GM23338 (cell line): ENCODE data around the gene FBXW8. TPM values are rescaled to one million over a fixed set of nuclear protein-coding genes. Genes with fewer than 3 reads are reported as not detected.

Source experiments
- ATAC-seq: fragments of 200-7000 bp; cut with Tn5 transposase; 3 replicates; pipeline ENCODE4 v1.9.1; 2020
- DNase-seq: peaks from one replicate; pipeline ENCODE4 v3.0.0-alpha.2; 2015; ENCODE audit warnings: low spot score
- H2AFZ ChIP-seq: fragments of 200-600 bp; sonication (generic); 2 replicates; pipeline ENCODE4 v1.8.0; 2016; ENCODE audit warnings: antibody characterized with exemption, mild to moderate bottlenecking, moderate library complexity
- H3F3A ChIP-seq: fragments of 200-600 bp; sonication (generic); replicated peaks from 2 replicates; pipeline ENCODE4 v1.8.0; 2017; ENCODE audit warnings: antibody characterized with exemption, mixed run types, low read depth
- H3K27ac ChIP-seq: fragments of 200-600 bp; sonication (generic); 2 replicates; pipeline ENCODE4 v1.6.1; 2016; ENCODE audit warnings: low read depth
- H3K27me3 ChIP-seq: fragments of 200-600 bp; sonication (generic); 2 replicates; pipeline ENCODE4 v1.8.0; 2016; ENCODE audit warnings: mild to moderate bottlenecking, mixed run types, moderate library complexity; ENCODE audit not compliant: insufficient read depth
- H3K36me3 ChIP-seq: fragments of 200-600 bp; sonication (generic); 2 replicates; pipeline ENCODE4 v1.8.0; 2016; ENCODE audit warnings: mild to moderate bottlenecking; ENCODE audit not compliant: insufficient read depth
- H3K4me1 ChIP-seq: fragments of 200-600 bp; sonication (generic); 2 replicates; pipeline ENCODE4 v1.8.0; 2016; ENCODE audit warnings: mild to moderate bottlenecking, moderate library complexity; ENCODE audit not compliant: insufficient read depth
- H3K4me2 ChIP-seq: fragments of 200-600 bp; sonication (generic); 2 replicates; pipeline ENCODE4 v1.7.1; 2017; ENCODE audit warnings: mixed run types
- H3K4me3 ChIP-seq: fragments of 200-600 bp; sonication (generic); 2 replicates; pipeline ENCODE4 v1.6.1; 2016; ENCODE audit warnings: mixed run types
- H3K79me2 ChIP-seq: fragments of 200-600 bp; sonication (generic); replicated peaks from 2 replicates; pipeline ENCODE4 v1.8.0; 2017; ENCODE audit warnings: mild to moderate bottlenecking; ENCODE audit not compliant: insufficient read depth
- H3K9me2 ChIP-seq: fragments of 200-600 bp; sonication (generic); 2 replicates; pipeline ENCODE4 v1.8.0; 2017; ENCODE audit not compliant: insufficient read depth
- H4K20me1 ChIP-seq: fragments of 200-600 bp; sonication (generic); replicated peaks from 2 replicates; pipeline ENCODE4 v1.8.0; 2017; ENCODE audit warnings: mild to moderate bottlenecking; ENCODE audit not compliant: insufficient read depth
- H3K27ac Mint-ChIP-seq: 2 replicates; pipeline ENCODE4 v1.8.0; 2020; ENCODE audit warnings: inconsistent platforms, mild to moderate bottlenecking, moderate library complexity, mixed read lengths
- H3K27me3 Mint-ChIP-seq: 3 replicates; pipeline ENCODE4 v1.8.0; 2022; ENCODE audit warnings: low read depth, mild to moderate bottlenecking, moderate library complexity, mixed read lengths, inconsistent platforms; ENCODE audit not compliant: insufficient read depth, poor library complexity
- H3K36me3 Mint-ChIP-seq: 3 replicates; pipeline ENCODE4 v1.8.0; 2021; ENCODE audit warnings: low read depth, mild to moderate bottlenecking, inconsistent platforms, moderate library complexity, mixed read lengths
- H3K4me1 Mint-ChIP-seq: 3 replicates; pipeline ENCODE4 v1.8.0; 2020; ENCODE audit warnings: mild to moderate bottlenecking, inconsistent platforms, mixed read lengths
- H3K4me3 Mint-ChIP-seq: 3 replicates; pipeline ENCODE4 v1.8.0; 2021; ENCODE audit warnings: moderate library complexity, mild to moderate bottlenecking, inconsistent platforms, mixed read lengths
- H3K9me3 Mint-ChIP-seq: 3 replicates; pipeline ENCODE4 v1.8.0; 2020; ENCODE audit warnings: moderate library complexity, mild to moderate bottlenecking, inconsistent platforms, mixed read lengths
- CREB1 ChIP-seq: fragments of 250-450 bp; sonication (Bioruptor Pico); IDR thresholded peaks from 2 replicates; pipeline ENCODE4 v1.5.0; 2020; ENCODE audit warnings: low read depth, mild to moderate bottlenecking, moderate library complexity
- NANOG ChIP-seq: IDR thresholded peaks from 2 replicates; pipeline ENCODE4 v1.6.1; 2016; ENCODE audit warnings: antibody characterized with exemption, borderline replicate concordance
- POLR2AphosphoS5 ChIP-seq: IDR thresholded peaks from 2 replicates; pipeline ENCODE4 v1.6.1; 2016; ENCODE audit warnings: antibody characterized with exemption, low read depth
- ZNF114 ChIP-seq: fragments of 250-450 bp; sonication (Bioruptor Pico); IDR thresholded peaks from 2 replicates; pipeline ENCODE4 v1.5.0; 2020; ENCODE audit warnings: mild to moderate bottlenecking, moderate library complexity
- polyA plus RNA-seq: library from polyadenylated mRNA; unstranded; fragments of >200 nt; fragmentation: Nextera tagmentation; extraction: Ambion mirVana; gene quantifications from 2 replicates; pipeline ENCODE4 v1.2.1, GENCODE V29; 2016
- total RNA-seq: library from RNA; depleted of rRNA; stranded (reverse); fragments of >200 nt; shearing (Covaris generic); gene quantifications from 2 replicates; pipeline ENCODE4 v1.2.3, GENCODE V29; 2014
- TF ChIP-seq, protein P1 (sequence below): IDR thresholded peaks from 2 replicates; pipeline ENCODE4 v1.6.1; 2016; ENCODE audit warnings: antibody characterized with exemption
- TF ChIP-seq, protein P2 (sequence below), 2 experiments: fragments of 200-600 bp in 1 of 2; sonication (generic) in 1 of 2; conservative IDR thresholded peaks; 2 replicates each; pipeline versions ENCODE4 v1.5.1 to v1.6.1; 2016 to 2017; ENCODE audit warnings: antibody characterized with exemption in 2 of 2, low read depth in 2 of 2, mild to moderate bottlenecking in 2 of 2, moderate library complexity in 1 of 2
- TF ChIP-seq, protein P3 (sequence below): IDR thresholded peaks from one replicate; pipeline ENCODE4 v1.6.1; 2018; ENCODE audit warnings: antibody characterized with exemption; ENCODE audit not compliant: unreplicated experiment
- TF ChIP-seq, protein P4 (sequence below): fragments of 250-450 bp; sonication (Bioruptor Pico); IDR thresholded peaks from 2 replicates; pipeline ENCODE4 v1.5.0; 2020; ENCODE audit warnings: mild to moderate bottlenecking, moderate library complexity

Gene FBXW8
- total and polyA plus RNA-seq, 2 experiments from 2014 or later = 4.6 to 13.9 TPM

DNA sequence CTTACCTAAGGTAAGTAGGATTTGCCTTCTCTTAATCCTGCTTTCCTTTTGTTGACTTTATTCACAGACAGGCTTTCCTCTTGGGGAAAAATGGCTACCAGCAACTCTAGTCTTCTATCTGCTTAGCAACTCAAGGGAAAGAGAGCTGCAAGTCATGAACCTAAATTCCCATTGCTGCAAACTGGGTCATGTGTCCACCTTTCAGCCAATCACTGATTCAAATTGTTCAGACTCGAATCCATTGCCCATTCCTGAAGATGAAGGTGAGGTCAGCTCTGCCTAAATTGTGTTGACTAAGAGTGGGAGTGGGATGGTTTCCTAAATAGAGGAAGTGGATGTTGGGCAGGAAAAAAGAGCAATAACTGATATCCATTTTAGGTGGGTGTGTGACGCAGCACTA, 7.7 kb downstream of the FBXW8 start (continued):
- TF ChIP-seq, protein P1, sequence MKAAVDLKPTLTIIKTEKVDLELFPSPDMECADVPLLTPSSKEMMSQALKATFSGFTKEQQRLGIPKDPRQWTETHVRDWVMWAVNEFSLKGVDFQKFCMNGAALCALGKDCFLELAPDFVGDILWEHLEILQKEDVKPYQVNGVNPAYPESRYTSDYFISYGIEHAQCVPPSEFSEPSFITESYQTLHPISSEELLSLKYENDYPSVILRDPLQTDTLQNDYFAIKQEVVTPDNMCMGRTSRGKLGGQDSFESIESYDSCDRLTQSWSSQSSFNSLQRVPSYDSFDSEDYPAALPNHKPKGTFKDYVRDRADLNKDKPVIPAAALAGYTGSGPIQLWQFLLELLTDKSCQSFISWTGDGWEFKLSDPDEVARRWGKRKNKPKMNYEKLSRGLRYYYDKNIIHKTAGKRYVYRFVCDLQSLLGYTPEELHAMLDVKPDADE = no peak
- TF ChIP-seq, protein P2, sequence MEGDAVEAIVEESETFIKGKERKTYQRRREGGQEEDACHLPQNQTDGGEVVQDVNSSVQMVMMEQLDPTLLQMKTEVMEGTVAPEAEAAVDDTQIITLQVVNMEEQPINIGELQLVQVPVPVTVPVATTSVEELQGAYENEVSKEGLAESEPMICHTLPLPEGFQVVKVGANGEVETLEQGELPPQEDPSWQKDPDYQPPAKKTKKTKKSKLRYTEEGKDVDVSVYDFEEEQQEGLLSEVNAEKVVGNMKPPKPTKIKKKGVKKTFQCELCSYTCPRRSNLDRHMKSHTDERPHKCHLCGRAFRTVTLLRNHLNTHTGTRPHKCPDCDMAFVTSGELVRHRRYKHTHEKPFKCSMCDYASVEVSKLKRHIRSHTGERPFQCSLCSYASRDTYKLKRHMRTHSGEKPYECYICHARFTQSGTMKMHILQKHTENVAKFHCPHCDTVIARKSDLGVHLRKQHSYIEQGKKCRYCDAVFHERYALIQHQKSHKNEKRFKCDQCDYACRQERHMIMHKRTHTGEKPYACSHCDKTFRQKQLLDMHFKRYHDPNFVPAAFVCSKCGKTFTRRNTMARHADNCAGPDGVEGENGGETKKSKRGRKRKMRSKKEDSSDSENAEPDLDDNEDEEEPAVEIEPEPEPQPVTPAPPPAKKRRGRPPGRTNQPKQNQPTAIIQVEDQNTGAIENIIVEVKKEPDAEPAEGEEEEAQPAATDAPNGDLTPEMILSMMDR (conservative IDR thresholded peaks at IDR 0.05; ENCODE audit: low read depth in 2 of 2) = no peak
- TF ChIP-seq, protein P3, sequence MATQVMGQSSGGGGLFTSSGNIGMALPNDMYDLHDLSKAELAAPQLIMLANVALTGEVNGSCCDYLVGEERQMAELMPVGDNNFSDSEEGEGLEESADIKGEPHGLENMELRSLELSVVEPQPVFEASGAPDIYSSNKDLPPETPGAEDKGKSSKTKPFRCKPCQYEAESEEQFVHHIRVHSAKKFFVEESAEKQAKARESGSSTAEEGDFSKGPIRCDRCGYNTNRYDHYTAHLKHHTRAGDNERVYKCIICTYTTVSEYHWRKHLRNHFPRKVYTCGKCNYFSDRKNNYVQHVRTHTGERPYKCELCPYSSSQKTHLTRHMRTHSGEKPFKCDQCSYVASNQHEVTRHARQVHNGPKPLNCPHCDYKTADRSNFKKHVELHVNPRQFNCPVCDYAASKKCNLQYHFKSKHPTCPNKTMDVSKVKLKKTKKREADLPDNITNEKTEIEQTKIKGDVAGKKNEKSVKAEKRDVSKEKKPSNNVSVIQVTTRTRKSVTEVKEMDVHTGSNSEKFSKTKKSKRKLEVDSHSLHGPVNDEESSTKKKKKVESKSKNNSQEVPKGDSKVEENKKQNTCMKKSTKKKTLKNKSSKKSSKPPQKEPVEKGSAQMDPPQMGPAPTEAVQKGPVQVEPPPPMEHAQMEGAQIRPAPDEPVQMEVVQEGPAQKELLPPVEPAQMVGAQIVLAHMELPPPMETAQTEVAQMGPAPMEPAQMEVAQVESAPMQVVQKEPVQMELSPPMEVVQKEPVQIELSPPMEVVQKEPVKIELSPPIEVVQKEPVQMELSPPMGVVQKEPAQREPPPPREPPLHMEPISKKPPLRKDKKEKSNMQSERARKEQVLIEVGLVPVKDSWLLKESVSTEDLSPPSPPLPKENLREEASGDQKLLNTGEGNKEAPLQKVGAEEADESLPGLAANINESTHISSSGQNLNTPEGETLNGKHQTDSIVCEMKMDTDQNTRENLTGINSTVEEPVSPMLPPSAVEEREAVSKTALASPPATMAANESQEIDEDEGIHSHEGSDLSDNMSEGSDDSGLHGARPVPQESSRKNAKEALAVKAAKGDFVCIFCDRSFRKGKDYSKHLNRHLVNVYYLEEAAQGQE = no peak

DNA sequence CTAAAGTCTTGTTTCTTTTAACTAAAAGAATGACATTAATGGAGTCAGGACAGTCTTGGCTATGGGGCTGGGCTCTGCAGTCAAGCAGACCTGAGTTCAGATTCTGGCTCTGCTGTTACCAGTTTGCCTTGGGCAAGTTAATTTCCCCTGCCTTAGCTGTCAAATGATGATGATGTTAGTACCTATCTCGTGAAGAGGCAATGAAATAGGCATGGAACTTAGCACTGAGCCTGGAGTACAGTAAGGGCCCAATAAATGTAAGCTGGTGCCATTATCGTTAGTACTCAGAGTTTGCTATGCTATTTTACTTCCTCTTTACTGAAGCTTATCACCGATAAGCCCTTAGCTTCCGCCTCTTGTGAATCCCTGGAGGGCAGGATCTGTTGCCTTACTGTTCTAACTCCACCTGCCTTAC, 8.5 kb downstream of the FBXW8 start:
- Histone ChIP-seq H3K4me3 (no peak overlapping the region), H3K79me2 (peaks cover 10% of the 10 kb centered on the region), H4K20me1 (peaks cover 3% of the 10 kb centered on the region; the same call in 1 of the 2 replicates), H3K36me3 (no peaks in the 10 kb centered on the region), H3K9me2 (no peaks in the 10 kb centered on the region), H3K4me2 (no peak overlapping the region), H2AFZ (no peak overlapping the region), H3F3A (0 out of 2 replicates have a peak, but pooled peaks cover 4% of the 10 kb centered on the region), H3K27me3 (no peaks in the 10 kb centered on the region), H3K27ac (peak overlapping the region; percentile 20; the same call in 1 of the 2 replicates), H3K4me1 (peaks cover 6% of the 10 kb centered on the region; the same call in 1 of the 2 replicates)
- H3K27me3 Mint-ChIP-seq = no peaks in the 10 kb centered on the region
- H3K9me3 Mint-ChIP-seq = no peaks in the 10 kb centered on the region
- peaks cover 23% of the 10 kb centered on the region for H3K4me1 Mint-ChIP-seq
- H3K36me3 Mint-ChIP-seq = peaks cover 14% of the 10 kb centered on the region; the same call in 2 of the 3 replicates
- H3K4me3 Mint-ChIP-seq = no peak overlapping the region
- ATAC-seq (no peak), DNase-seq (no peak)
- no peak overlapping the region for H3K27ac Mint-ChIP-seq
- no peak for TF ChIP-seq CREB1
- TF ChIP-seq, protein P4, sequence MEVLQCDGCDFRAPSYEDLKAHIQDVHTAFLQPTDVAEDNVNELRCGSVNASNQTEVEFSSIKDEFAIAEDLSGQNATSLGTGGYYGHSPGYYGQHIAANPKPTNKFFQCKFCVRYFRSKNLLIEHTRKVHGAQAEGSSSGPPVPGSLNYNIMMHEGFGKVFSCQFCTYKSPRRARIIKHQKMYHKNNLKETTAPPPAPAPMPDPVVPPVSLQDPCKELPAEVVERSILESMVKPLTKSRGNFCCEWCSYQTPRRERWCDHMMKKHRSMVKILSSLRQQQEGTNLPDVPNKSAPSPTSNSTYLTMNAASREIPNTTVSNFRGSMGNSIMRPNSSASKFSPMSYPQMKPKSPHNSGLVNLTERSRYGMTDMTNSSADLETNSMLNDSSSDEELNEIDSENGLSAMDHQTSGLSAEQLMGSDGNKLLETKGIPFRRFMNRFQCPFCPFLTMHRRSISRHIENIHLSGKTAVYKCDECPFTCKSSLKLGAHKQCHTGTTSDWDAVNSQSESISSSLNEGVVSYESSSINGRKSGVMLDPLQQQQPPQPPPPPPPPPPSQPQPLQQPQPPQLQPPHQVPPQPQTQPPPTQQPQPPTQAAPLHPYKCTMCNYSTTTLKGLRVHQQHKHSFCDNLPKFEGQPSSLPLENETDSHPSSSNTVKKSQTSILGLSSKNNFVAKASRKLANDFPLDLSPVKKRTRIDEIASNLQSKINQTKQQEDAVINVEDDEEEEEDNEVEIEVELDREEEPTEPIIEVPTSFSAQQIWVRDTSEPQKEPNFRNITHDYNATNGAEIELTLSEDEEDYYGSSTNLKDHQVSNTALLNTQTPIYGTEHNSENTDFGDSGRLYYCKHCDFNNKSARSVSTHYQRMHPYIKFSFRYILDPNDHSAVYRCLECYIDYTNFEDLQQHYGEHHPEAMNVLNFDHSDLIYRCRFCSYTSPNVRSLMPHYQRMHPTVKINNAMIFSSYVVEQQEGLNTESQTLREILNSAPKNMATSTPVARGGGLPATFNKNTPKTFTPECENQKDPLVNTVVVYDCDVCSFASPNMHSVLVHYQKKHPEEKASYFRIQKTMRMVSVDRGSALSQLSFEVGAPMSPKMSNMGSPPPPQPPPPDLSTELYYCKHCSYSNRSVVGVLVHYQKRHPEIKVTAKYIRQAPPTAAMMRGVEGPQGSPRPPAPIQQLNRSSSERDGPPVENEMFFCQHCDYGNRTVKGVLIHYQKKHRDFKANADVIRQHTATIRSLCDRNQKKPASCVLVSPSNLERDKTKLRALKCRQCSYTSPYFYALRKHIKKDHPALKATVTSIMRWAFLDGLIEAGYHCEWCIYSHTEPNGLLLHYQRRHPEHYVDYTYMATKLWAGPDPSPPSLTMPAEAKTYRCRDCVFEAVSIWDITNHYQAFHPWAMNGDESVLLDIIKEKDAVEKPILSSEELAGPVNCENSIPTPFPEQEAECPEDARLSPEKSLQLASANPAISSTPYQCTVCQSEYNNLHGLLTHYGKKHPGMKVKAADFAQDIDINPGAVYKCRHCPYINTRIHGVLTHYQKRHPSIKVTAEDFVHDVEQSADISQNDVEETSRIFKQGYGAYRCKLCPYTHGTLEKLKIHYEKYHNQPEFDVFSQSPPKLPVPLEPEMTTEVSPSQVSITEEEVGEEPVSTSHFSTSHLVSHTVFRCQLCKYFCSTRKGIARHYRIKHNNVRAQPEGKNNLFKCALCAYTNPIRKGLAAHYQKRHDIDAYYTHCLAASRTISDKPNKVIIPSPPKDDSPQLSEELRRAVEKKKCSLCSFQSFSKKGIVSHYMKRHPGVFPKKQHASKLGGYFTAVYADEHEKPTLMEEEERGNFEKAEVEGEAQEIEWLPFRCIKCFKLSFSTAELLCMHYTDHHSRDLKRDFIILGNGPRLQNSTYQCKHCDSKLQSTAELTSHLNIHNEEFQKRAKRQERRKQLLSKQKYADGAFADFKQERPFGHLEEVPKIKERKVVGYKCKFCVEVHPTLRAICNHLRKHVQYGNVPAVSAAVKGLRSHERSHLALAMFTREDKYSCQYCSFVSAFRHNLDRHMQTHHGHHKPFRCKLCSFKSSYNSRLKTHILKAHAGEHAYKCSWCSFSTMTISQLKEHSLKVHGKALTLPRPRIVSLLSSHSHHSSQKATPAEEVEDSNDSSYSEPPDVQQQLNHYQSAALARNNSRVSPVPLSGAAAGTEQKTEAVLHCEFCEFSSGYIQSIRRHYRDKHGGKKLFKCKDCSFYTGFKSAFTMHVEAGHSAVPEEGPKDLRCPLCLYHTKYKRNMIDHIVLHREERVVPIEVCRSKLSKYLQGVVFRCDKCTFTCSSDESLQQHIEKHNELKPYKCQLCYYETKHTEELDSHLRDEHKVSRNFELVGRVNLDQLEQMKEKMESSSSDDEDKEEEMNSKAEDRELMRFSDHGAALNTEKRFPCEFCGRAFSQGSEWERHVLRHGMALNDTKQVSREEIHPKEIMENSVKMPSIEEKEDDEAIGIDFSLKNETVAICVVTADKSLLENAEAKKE (CRISPR knock-in tag) = no peak
- TF ChIP-seq POLR2AphosphoS5 = no peak
- TF ChIP-seq, protein P1 = no peak
- no peak for TF ChIP-seq NANOG
- no peak for TF ChIP-seq ZNF114 (CRISPR knock-in tag)
